ENCODE results near the gene BNIP5.

Gene BNIP5

DNA sequence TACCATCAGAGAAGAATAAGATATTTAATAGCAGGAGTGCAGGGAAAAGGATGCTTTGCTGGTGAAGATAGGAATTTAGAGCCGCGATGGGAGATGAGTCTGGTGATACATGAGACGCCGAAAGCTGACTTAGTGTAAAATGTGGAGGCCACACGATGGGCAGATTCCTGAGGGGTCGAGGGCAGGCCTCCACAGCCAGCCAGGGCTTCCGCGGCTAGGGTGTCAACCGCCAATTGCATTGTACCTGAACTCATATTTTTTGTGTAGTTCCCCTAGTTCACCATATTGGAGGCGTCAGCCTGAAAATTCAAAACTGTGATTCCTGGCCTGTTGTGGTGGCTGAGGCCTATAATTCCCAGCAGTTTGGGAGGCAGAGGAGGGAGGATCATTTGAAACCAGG lies 42.2 kb upstream of the BNIP5 start:
- no peak for DNase-seq (ENCODE audit: low read depth, low spot score)
- TF ChIP-seq, protein P1, sequence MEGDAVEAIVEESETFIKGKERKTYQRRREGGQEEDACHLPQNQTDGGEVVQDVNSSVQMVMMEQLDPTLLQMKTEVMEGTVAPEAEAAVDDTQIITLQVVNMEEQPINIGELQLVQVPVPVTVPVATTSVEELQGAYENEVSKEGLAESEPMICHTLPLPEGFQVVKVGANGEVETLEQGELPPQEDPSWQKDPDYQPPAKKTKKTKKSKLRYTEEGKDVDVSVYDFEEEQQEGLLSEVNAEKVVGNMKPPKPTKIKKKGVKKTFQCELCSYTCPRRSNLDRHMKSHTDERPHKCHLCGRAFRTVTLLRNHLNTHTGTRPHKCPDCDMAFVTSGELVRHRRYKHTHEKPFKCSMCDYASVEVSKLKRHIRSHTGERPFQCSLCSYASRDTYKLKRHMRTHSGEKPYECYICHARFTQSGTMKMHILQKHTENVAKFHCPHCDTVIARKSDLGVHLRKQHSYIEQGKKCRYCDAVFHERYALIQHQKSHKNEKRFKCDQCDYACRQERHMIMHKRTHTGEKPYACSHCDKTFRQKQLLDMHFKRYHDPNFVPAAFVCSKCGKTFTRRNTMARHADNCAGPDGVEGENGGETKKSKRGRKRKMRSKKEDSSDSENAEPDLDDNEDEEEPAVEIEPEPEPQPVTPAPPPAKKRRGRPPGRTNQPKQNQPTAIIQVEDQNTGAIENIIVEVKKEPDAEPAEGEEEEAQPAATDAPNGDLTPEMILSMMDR (IDR thresholded peaks at IDR 0.05; ENCODE audit: low read depth, low read length): no peak
- in situ Hi-C loops (cut with HindIII; ENCODE audit: low sequenced_read_pairs): no loop called here
- H3K4me3 ChIP-seq (ENCODE audit: low read depth, low read length): no peak overlapping the region

DNA sequence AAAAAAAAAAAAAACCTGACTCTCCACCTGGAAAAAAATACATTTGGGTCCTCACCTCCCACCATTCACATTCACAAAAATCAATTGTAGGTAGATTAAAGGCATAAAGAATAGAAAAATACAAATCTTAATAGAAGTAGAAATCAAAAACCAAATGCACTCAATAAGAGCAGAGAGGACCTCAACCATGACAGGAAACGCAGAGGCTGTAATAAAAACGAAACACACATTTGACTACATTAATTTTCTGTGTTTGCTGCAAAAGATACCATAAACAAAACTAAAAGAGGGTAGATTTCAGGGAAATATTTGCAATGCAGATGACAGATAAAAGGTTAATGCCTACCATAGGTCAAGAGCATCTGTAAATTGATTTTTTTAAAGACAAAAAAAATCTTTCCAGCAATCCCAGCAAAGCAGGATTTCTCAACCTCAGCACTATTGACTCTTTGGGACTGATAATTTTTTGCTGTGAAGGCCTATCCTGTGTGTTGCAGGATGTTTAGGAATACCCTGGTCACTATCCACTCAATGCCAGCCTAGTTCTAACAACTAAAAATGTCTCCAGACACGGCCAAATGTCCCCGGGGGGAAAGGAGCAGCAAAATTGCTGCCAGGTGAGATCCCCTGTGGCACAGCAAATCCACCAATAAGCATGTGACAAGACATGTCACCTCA lies 41.7 kb upstream of the BNIP5 start:
- no peak overlapping the region for H3K4me3 ChIP-seq (ENCODE audit: low read depth, low read length)
- TF ChIP-seq, protein P1 (IDR thresholded peaks at IDR 0.05; ENCODE audit: low read depth, low read length): no peak
- DNase-seq (ENCODE audit: low read depth, low spot score): no peak
- in situ Hi-C loops (cut with HindIII; ENCODE audit: low sequenced_read_pairs): no loop called here

DNA sequence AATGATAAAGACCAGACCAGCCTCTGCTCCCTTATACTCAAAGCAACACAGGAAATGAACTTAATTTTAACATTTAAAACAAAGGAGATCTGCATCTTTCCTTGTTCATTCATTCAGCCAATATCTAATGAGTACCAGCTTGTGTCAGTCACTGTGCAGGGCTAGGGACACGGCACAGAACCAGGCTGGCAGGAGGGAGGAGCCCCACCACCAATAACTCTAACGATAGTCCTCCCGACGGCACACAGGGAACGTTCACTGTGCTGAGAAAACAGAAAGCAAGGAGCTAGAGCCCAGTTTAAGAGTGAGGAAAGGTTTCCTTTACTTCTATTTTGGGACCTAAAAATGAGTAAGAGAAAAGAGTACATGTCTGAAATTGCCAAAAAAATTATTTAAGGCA lies 40.9 kb upstream of the BNIP5 start:
- no peak for DNase-seq (ENCODE audit: low read depth, low spot score)
- in situ Hi-C loops (cut with HindIII; ENCODE audit: low sequenced_read_pairs): no loop called here
- TF ChIP-seq, protein P1 (IDR thresholded peaks at IDR 0.05; ENCODE audit: low read depth, low read length): no peak
- no peak overlapping the region for H3K4me3 ChIP-seq (ENCODE audit: low read depth, low read length)

DNA sequence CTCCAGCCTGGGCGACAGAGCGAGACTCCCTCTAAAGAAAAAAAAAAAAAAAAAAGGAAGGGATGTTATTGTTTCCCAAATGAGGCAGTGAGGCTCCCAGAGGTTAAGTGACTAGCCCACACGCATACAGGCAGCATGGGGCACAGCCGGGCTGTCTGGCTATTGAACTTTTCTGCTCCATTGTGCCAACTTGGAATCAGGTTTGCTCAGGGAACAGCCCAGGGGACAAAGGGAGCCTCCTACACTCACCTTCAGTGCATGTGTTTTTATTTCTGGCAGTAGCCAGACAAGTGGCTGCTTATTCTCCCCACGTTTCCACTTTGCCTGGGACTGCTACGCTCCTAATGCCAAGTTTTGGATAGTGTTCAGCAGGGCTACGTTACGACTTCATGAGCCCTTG lies 40.1 kb upstream of the BNIP5 start:
- no peak overlapping the region for H3K4me3 ChIP-seq (ENCODE audit: low read depth, low read length)
- in situ Hi-C loops (cut with HindIII; ENCODE audit: low sequenced_read_pairs): no loop called here
- TF ChIP-seq, protein P1 (IDR thresholded peaks at IDR 0.05; ENCODE audit: low read depth, low read length): no peak
- no peak for DNase-seq (ENCODE audit: low read depth, low spot score)

DNA sequence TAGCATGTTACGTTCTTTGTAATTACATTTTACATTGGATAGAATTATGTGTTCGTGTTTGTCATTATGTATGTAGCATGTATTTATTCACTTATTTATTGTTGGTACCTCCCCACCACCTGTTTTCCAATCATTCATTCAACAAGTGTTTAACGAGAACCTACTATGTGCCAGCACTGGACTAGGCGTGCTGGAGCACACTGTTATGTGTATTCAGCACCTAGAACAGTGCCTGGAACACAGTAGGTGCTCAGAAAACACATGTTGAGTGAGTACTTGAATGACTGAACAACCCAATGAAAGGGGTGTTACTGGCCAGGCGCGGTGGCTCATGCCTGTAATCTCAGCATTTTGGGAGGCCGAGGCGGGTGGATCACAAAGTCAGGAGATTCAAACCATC lies 39.5 kb upstream of the BNIP5 start:
- in situ Hi-C loops (cut with HindIII; ENCODE audit: low sequenced_read_pairs): no loop called here
- TF ChIP-seq, protein P1 (IDR thresholded peaks at IDR 0.05; ENCODE audit: low read depth, low read length): no peak
- no peak for DNase-seq (ENCODE audit: low read depth, low spot score)
- no peak overlapping the region for H3K4me3 ChIP-seq (ENCODE audit: low read depth, low read length)

DNA sequence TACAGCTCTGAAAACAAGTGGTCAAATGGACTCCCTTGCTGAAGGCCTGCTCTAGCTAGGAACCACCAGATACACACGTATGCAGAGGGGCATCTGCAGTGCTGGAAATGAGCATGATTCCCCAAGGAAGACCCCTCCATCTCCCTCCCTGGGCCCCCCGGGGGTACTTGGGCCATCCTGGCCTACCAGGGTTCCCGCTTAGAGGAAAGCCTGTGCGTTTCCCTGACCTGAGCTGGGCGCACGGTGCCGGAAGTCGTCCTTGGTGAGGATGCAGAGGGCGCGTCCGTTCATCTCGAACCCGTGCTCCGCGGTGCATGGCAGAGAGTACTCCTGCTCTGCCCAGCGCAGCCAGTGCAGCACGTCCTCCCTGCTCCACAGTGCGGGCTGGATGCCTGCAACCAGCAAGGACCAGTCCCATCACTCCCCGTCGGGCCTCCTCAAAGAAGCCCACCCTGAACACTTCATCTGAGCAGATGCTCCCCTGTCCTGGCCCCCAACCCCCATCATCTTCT lies 39.0 kb upstream of the BNIP5 start:
- in situ Hi-C loops (cut with HindIII; ENCODE audit: low sequenced_read_pairs): no loop called here
- no peak overlapping the region for H3K4me3 ChIP-seq (ENCODE audit: low read depth, low read length)
- DNase-seq (ENCODE audit: low read depth, low spot score): no peak
- TF ChIP-seq, protein P1 (IDR thresholded peaks at IDR 0.05; ENCODE audit: low read depth, low read length): no peak

Data from astrocyte of the spinal cord (primary cell).